HEK293 (cell line): ENCODE results near the gene SPTBN5.

ENCODE experiments used
- GLI4 ChIP-seq: fragments of 450-650 bp; formaldehyde crosslinking; IDR thresholded peaks from 2 replicates; pipeline ENCODE4 v1.5.1; 2016; ENCODE audit warnings: missing biosample characterization, missing genetic modification characterization
- HOXA7 ChIP-seq: sonication (generic); formaldehyde crosslinking; IDR thresholded peaks from 2 replicates; pipeline ENCODE4 v1.8.1; 2022; ENCODE audit warnings: missing genetic modification reagents, borderline replicate concordance
- MZF1 ChIP-seq: fragments of 450-650 bp; formaldehyde crosslinking; IDR thresholded peaks from 2 replicates; pipeline ENCODE4 v1.5.1; 2017; ENCODE audit warnings: missing biosample characterization, missing genetic modification characterization, borderline replicate concordance
- PRDM4 ChIP-seq: fragments of 450-650 bp; formaldehyde crosslinking; IDR thresholded peaks from 2 replicates; pipeline ENCODE4 v1.5.1; 2017; ENCODE audit warnings: missing biosample characterization, missing genetic modification characterization
- ZBTB20 ChIP-seq: fragments of 450-650 bp; formaldehyde crosslinking; IDR thresholded peaks from 2 replicates; pipeline ENCODE4 v1.5.1; 2016; ENCODE audit warnings: missing biosample characterization, missing genetic modification characterization
- ZNF10 ChIP-seq: fragments of 450-650 bp; formaldehyde crosslinking; IDR thresholded peaks from 2 replicates; pipeline ENCODE4 v1.5.1; 2017; ENCODE audit warnings: missing biosample characterization, missing genetic modification characterization
- ZNF174 ChIP-seq: fragments of 450-650 bp; formaldehyde crosslinking; IDR thresholded peaks from 2 replicates; pipeline ENCODE4 v1.5.0; 2017; ENCODE audit warnings: missing biosample characterization, mild to moderate bottlenecking, missing genetic modification characterization
- ZNF48 ChIP-seq: fragments of 450-650 bp; formaldehyde crosslinking; IDR thresholded peaks from 2 replicates; pipeline ENCODE4 v1.5.1; 2016; ENCODE audit warnings: missing biosample characterization, missing genetic modification characterization
- ZNF792 ChIP-seq: fragments of 450-650 bp; formaldehyde crosslinking; IDR thresholded peaks from 2 replicates; pipeline ENCODE4 v1.5.1; 2016; ENCODE audit warnings: missing biosample characterization, missing genetic modification characterization
- TF ChIP-seq, protein P1 (sequence below): fragments of 450-650 bp; formaldehyde crosslinking; IDR thresholded peaks from 2 replicates; pipeline ENCODE4 v1.5.1; 2016; ENCODE audit warnings: missing biosample characterization, missing genetic modification characterization
- TF ChIP-seq, protein P2 (sequence below): fragments of 450-650 bp; formaldehyde crosslinking; IDR thresholded peaks from 2 replicates; pipeline ENCODE4 v1.5.1; 2016; ENCODE audit warnings: missing biosample characterization, missing genetic modification characterization
- TF ChIP-seq, protein P3 (sequence below): fragments of 450-650 bp; formaldehyde crosslinking; IDR thresholded peaks from 2 replicates; pipeline ENCODE4 v1.5.1; 2016; ENCODE audit warnings: missing biosample characterization, missing genetic modification characterization
- TF ChIP-seq, protein P4 (sequence below): fragments of 450-650 bp; IDR thresholded peaks from 2 replicates; pipeline ENCODE4 v1.5.1; 2018; ENCODE audit warnings: missing biosample characterization, missing genetic modification characterization

DNA sequence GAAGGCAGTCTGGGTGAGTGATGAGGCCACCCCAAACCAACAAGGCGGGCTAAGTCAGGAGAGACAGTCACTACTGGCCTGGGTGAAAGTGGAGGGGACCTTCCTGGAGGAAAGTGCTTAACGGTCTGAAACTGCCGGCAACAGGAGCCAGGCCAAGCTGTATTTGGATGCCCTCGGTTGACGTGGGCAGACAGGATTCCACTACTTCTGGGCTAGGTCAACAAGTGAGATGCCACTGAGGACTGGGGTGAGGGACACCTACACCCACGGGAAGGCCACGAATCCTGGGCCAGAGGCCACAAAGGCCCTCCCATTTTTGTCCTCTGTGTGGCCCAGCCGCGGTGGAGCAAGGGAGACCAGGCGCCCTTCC lies 12.3 kb downstream of the SPTBN5 start:
- TF ChIP-seq, protein P1, sequence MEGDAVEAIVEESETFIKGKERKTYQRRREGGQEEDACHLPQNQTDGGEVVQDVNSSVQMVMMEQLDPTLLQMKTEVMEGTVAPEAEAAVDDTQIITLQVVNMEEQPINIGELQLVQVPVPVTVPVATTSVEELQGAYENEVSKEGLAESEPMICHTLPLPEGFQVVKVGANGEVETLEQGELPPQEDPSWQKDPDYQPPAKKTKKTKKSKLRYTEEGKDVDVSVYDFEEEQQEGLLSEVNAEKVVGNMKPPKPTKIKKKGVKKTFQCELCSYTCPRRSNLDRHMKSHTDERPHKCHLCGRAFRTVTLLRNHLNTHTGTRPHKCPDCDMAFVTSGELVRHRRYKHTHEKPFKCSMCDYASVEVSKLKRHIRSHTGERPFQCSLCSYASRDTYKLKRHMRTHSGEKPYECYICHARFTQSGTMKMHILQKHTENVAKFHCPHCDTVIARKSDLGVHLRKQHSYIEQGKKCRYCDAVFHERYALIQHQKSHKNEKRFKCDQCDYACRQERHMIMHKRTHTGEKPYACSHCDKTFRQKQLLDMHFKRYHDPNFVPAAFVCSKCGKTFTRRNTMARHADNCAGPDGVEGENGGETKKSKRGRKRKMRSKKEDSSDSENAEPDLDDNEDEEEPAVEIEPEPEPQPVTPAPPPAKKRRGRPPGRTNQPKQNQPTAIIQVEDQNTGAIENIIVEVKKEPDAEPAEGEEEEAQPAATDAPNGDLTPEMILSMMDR (tag by site-specific recombination), result no peak
- TF ChIP-seq HOXA7 (CRISPR knock-in tag) (no peak), PRDM4 (tag by site-specific recombination) (no peak), ZNF174 (tag by site-specific recombination) (no peak), MZF1 (no peak), ZNF10 (tag by site-specific recombination) (no peak), ZNF48 (tag by site-specific recombination) (no peak), ZNF792 (no peak), GLI4 (tag by site-specific recombination) (no peak), ZBTB20 (no peak)
- TF ChIP-seq, protein P2, sequence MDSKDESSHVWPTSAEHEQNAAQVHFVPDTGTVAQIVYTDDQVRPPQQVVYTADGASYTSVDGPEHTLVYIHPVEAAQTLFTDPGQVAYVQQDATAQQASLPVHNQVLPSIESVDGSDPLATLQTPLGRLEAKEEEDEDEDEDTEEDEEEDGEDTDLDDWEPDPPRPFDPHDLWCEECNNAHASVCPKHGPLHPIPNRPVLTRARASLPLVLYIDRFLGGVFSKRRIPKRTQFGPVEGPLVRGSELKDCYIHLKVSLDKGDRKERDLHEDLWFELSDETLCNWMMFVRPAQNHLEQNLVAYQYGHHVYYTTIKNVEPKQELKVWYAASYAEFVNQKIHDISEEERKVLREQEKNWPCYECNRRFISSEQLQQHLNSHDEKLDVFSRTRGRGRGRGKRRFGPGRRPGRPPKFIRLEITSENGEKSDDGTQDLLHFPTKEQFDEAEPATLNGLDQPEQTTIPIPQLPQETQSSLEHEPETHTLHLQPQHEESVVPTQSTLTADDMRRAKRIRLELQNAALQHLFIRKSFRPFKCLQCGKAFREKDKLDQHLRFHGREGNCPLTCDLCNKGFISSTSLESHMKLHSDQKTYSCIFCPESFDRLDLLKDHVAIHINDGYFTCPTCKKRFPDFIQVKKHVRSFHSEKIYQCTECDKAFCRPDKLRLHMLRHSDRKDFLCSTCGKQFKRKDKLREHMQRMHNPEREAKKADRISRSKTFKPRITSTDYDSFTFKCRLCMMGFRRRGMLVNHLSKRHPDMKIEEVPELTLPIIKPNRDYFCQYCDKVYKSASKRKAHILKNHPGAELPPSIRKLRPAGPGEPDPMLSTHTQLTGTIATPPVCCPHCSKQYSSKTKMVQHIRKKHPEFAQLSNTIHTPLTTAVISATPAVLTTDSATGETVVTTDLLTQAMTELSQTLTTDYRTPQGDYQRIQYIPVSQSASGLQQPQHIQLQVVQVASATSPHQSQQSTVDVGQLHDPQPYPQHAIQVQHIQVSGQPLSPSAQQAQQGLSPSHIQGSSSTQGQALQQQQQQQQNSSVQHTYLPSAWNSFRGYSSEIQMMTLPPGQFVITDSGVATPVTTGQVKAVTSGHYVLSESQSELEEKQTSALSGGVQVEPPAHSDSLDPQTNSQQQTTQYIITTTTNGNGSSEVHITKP (tag by site-specific recombination), result no peak
- TF ChIP-seq, protein P3, sequence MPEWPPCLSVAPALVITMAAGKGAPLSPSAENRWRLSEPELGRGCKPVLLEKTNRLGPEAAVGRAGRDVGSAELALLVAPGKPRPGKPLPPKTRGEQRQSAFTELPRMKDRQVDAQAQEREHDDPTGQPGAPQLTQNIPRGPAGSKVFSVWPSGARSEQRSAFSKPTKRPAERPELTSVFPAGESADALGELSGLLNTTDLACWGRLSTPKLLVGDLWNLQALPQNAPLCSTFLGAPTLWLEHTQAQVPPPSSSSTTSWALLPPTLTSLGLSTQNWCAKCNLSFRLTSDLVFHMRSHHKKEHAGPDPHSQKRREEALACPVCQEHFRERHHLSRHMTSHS (tag by site-specific recombination), result no peak
- TF ChIP-seq, protein P4, sequence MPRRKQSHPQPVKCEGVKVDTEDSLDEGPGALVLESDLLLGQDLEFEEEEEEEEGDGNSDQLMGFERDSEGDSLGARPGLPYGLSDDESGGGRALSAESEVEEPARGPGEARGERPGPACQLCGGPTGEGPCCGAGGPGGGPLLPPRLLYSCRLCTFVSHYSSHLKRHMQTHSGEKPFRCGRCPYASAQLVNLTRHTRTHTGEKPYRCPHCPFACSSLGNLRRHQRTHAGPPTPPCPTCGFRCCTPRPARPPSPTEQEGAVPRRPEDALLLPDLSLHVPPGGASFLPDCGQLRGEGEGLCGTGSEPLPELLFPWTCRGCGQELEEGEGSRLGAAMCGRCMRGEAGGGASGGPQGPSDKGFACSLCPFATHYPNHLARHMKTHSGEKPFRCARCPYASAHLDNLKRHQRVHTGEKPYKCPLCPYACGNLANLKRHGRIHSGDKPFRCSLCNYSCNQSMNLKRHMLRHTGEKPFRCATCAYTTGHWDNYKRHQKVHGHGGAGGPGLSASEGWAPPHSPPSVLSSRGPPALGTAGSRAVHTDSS (tag by site-specific recombination), result no peak
